ENCODE results near the gene L1CAM.
A peak's percentile ranks its signal among the peaks of the same experiment; 100 is the strongest.

The L1CAM gene

DNA sequence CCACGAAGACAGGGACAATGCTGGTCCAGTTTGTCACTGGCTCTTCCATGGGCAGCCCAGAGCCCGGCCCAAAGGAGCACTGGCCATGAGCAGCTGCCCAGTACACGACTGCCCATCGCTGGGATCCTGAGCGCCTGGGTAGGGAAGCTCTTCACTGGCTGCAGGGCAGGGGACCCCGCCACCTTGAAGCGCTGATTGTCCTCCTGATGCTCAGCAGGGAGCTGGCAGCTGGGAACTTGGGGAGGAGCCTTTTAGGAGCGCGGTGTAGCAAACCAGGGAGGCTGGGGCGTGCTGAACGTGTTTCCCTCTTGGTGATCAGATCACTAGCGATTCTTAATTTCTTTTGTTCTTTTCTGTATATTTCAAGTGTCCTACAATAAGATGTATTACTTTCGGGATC, 1.8 kb downstream of the L1CAM start:
- Histone ChIP-seq H3K9me3 (ENCODE audit: control insufficient read depth, insufficient read depth, low read depth, low read length) (no peaks in the 10 kb centered on the region), H3K4me1 (ENCODE audit: control insufficient read depth, insufficient read depth, low read length) (no peaks in the 10 kb centered on the region), H3K4me3 (ENCODE audit: low read depth, low read length) (no peak overlapping the region), H3K36me3 (ENCODE audit: control insufficient read depth in 2 of 2, insufficient read depth in 1 of 2, low read length in 2 of 2) (no peaks in the 10 kb centered on the region), H3K27ac (ENCODE audit: extremely low read depth, low read depth, low read length) (no peak overlapping the region)
- ChIA-PET CTCF (interaction anchor here (0.6 to 1.0 kb wide), 2 partner anchors 65 to 67 kb away, joined by 3 to 4 read pairs; no protein-coding TSS in a partner anchor), POLR2A (no interaction called here)
- TF ChIP-seq ZNF747 (tag by site-specific recombination; IDR thresholded peaks at IDR 0.05) (no peak), ZNF777 (tag by site-specific recombination; IDR thresholded peaks at IDR 0.05; ENCODE audit: borderline replicate concordance) (no peak), ZBTB20 (tag by site-specific recombination; IDR thresholded peaks at IDR 0.05) (no peak)
- TF ChIP-seq, protein P1, sequence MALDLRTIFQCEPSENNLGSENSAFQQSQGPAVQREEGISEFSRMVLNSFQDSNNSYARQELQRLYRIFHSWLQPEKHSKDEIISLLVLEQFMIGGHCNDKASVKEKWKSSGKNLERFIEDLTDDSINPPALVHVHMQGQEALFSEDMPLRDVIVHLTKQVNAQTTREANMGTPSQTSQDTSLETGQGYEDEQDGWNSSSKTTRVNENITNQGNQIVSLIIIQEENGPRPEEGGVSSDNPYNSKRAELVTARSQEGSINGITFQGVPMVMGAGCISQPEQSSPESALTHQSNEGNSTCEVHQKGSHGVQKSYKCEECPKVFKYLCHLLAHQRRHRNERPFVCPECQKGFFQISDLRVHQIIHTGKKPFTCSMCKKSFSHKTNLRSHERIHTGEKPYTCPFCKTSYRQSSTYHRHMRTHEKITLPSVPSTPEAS (tag by site-specific recombination; IDR thresholded peaks at IDR 0.05): no peak
- TF ChIP-seq, protein P2, sequence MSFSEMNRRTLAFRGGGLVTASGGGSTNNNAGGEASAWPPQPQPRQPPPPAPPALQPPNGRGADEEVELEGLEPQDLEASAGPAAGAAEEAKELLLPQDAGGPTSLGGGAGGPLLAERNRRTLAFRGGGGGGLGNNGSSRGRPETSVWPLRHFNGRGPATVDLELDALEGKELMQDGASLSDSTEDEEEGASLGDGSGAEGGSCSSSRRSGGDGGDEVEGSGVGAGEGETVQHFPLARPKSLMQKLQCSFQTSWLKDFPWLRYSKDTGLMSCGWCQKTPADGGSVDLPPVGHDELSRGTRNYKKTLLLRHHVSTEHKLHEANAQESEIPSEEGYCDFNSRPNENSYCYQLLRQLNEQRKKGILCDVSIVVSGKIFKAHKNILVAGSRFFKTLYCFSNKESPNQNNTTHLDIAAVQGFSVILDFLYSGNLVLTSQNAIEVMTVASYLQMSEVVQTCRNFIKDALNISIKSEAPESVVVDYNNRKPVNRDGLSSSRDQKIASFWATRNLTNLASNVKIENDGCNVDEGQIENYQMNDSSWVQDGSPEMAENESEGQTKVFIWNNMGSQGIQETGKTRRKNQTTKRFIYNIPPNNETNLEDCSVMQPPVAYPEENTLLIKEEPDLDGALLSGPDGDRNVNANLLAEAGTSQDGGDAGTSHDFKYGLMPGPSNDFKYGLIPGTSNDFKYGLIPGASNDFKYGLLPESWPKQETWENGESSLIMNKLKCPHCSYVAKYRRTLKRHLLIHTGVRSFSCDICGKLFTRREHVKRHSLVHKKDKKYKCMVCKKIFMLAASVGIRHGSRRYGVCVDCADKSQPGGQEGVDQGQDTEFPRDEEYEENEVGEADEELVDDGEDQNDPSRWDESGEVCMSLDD (tag by site-specific recombination; IDR thresholded peaks at IDR 0.05): no peak

DNA sequence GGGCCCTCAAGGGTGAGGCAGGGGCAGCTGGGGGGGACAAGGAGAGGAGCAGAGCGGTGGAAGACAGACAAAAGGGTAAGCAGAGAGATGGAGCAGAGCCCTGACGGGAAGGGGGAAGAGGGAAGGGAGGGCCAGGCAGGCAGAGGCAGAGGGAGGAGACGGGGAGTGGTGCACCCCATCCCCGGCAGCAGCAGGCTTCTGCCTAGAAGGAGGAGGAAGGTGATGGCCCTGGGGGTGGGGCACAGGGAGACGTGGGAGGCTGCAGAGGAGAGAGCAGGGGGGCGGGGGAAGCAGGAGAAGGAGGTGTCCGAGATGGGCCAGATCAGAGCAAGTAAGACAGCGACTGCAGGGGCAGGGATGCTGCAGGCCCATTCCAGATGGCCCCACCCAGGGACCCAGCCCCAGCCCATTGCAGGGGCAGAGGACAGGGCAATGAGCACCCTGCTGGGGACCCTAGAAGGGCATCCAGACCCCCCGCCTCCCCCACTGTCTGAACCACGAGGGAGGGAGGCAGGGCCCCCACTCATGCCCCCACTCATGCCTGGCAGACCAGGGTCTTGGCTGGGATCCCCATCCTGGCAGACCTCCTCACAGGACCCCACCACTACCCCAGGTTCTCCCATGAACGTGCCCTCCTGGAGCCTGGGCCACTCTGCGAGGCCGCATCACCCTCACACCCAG, 2.7 kb downstream of the L1CAM start:
- ChIA-PET POLR2A (no interaction called here), CTCF (interaction anchor here (0.6 kb wide), 2 partner anchors 68 to 253 kb away, joined by 3 to 5 read pairs; no protein-coding TSS in a partner anchor)
- TF ChIP-seq ZNF341 (tag by site-specific recombination; IDR thresholded peaks at IDR 0.05; ENCODE audit: low read depth) (no peak), GLI2 (tag by site-specific recombination; IDR thresholded peaks at IDR 0.05; ENCODE audit: borderline replicate concordance, low read depth) (no peak), ZNF558 (tag by site-specific recombination; IDR thresholded peaks at IDR 0.05) (no peak), ZNF266 (tag by site-specific recombination; IDR thresholded peaks at IDR 0.05; ENCODE audit: low read depth) (no peak), HOXD13 (CRISPR knock-in tag; IDR thresholded peaks at IDR 0.05; ENCODE audit: borderline replicate concordance) (no peak), GLIS2 (tag by site-specific recombination; IDR thresholded peaks at IDR 0.05) (peak; percentile 63; the same call in 1 of the 2 replicates), ZNF610 (tag by site-specific recombination; IDR thresholded peaks at IDR 0.05; ENCODE audit: borderline replicate concordance) (no peak), WT1 (tag by site-specific recombination; IDR thresholded peaks at IDR 0.05) (0 out of 2 replicates have a peak, but pooled peaks have one; percentile 20), ZFHX2 (tag by site-specific recombination; conservative IDR thresholded peaks at IDR 0.05) (peak; percentile 65), KLF1 (tag by site-specific recombination; IDR thresholded peaks at IDR 0.05) (peak; percentile 82), EGR2 (tag by site-specific recombination; IDR thresholded peaks at IDR 0.05; ENCODE audit: low read depth) (peak; percentile 62), BCL11A (tag by site-specific recombination; IDR thresholded peaks at IDR 0.05; ENCODE audit: low read depth) (no peak)
- TF ChIP-seq, protein P3, sequence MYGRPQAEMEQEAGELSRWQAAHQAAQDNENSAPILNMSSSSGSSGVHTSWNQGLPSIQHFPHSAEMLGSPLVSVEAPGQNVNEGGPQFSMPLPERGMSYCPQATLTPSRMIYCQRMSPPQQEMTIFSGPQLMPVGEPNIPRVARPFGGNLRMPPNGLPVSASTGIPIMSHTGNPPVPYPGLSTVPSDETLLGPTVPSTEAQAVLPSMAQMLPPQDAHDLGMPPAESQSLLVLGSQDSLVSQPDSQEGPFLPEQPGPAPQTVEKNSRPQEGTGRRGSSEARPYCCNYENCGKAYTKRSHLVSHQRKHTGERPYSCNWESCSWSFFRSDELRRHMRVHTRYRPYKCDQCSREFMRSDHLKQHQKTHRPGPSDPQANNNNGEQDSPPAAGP (tag by site-specific recombination; IDR thresholded peaks at IDR 0.05): 0 out of 2 replicates have a peak, but pooled peaks have one; percentile 65
- TF ChIP-seq, protein P4, sequence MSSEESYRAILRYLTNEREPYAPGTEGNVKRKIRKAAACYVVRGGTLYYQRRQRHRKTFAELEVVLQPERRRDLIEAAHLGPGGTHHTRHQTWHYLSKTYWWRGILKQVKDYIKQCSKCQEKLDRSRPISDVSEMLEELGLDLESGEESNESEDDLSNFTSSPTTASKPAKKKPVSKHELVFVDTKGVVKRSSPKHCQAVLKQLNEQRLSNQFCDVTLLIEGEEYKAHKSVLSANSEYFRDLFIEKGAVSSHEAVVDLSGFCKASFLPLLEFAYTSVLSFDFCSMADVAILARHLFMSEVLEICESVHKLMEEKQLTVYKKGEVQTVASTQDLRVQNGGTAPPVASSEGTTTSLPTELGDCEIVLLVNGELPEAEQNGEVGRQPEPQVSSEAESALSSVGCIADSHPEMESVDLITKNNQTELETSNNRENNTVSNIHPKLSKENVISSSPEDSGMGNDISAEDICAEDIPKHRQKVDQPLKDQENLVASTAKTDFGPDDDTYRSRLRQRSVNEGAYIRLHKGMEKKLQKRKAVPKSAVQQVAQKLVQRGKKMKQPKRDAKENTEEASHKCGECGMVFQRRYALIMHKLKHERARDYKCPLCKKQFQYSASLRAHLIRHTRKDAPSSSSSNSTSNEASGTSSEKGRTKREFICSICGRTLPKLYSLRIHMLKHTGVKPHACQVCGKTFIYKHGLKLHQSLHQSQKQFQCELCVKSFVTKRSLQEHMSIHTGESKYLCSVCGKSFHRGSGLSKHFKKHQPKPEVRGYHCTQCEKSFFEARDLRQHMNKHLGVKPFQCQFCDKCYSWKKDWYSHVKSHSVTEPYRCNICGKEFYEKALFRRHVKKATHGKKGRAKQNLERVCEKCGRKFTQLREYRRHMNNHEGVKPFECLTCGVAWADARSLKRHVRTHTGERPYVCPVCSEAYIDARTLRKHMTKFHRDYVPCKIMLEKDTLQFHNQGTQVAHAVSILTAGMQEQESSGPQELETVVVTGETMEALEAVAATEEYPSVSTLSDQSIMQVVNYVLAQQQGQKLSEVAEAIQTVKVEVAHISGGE (tag by site-specific recombination; conservative IDR thresholded peaks at IDR 0.05; ENCODE audit: low read depth): no peak
- Histone ChIP-seq H3K27ac (ENCODE audit: extremely low read depth, low read depth, low read length) (no peak overlapping the region), H3K4me1 (ENCODE audit: control insufficient read depth, insufficient read depth, low read length) (no peaks in the 10 kb centered on the region), H3K36me3 (ENCODE audit: control insufficient read depth in 2 of 2, insufficient read depth in 1 of 2, low read length in 2 of 2) (no peaks in the 10 kb centered on the region), H3K4me3 (ENCODE audit: low read depth, low read length) (no peak overlapping the region), H3K9me3 (ENCODE audit: control insufficient read depth, insufficient read depth, low read depth, low read length) (no peaks in the 10 kb centered on the region)

Data from HEK293 (cell line).